Measurements from ENCODE around the gene TNKS2.

TNKS2 gene

GRCh38 chr10:91774571-91774970 lies 23.7 kb upstream of the TNKS2 start:
- H3K27ac ChIP-seq (ENCODE audit: low read length, poor library complexity, severe bottlenecking), result no peak overlapping the region
- H2BK5ac ChIP-seq (ENCODE audit: low read depth, low read length, poor library complexity, severe bottlenecking), result no peak overlapping the region
- no peak for DNase-seq
- no peak overlapping the region for H3K23ac ChIP-seq (ENCODE audit: low read length in 2 of 2)
- no peak overlapping the region for H2BK15ac ChIP-seq (ENCODE audit: low read depth, poor library complexity, severe bottlenecking)
- no peak overlapping the region for H2BK120ac ChIP-seq (ENCODE audit: low read depth, low read length)
- H3K9me3 ChIP-seq (ENCODE audit: control insufficient read depth, low read length), result no peaks in the 10 kb centered on the region
- WGBS, result 94% methylated on average over 2 of the region's 2 CpGs
- no peaks in the 10 kb centered on the region for H3K79me1 ChIP-seq (replicated peaks; ENCODE audit: low read length, poor library complexity, severe bottlenecking)
- H3K14ac ChIP-seq (ENCODE audit: low read length in 2 of 2), result no peak overlapping the region
- no peak overlapping the region for H3K4me2 ChIP-seq (ENCODE audit: low read length, poor library complexity, severe bottlenecking)
- no peak overlapping the region for H3K18ac ChIP-seq (ENCODE audit: low read depth in 1 of 2, low read length in 2 of 2)
- no peak overlapping the region for H3K4me3 ChIP-seq (ENCODE audit: insufficient read depth in 1 of 2, low read depth in 1 of 2, low read length in 2 of 2)
- H3K27me3 ChIP-seq (ENCODE audit: control insufficient read depth in 1 of 2, insufficient read depth in 1 of 2, low read length in 2 of 2), result no peaks in the 10 kb centered on the region
- H3K4ac ChIP-seq (ENCODE audit: low read depth in 1 of 2, low read length in 2 of 2), result no peak overlapping the region
- H3K9ac ChIP-seq (ENCODE audit: low read length), result no peak overlapping the region
- H3K36me3 ChIP-seq (ENCODE audit: control insufficient read depth in 1 of 2, insufficient read depth in 2 of 2, low read depth in 1 of 2, low read length in 2 of 2), result no peaks in the 10 kb centered on the region
- no peak overlapping the region for H4K8ac ChIP-seq (ENCODE audit: low read length)
- no peaks in the 10 kb centered on the region for H3K4me1 ChIP-seq (ENCODE audit: control insufficient read depth, insufficient read depth, low read depth, low read length)
- no peak overlapping the region for H2AFZ ChIP-seq (ENCODE audit: low read depth, low read length)
- no peak overlapping the region for H2AK5ac ChIP-seq (ENCODE audit: low read length, severe bottlenecking)
- no peak overlapping the region for H2BK12ac ChIP-seq (ENCODE audit: low read length in 2 of 2)
- no peak overlapping the region for H4K91ac ChIP-seq (ENCODE audit: low read length)

- no peak overlapping the region for H2BK15ac ChIP-seq (ENCODE audit: low read depth, poor library complexity, severe bottlenecking)
- H2BK12ac ChIP-seq (ENCODE audit: low read length in 2 of 2), result no peak overlapping the region
- no peaks in the 10 kb centered on the region for H3K9me3 ChIP-seq (ENCODE audit: control insufficient read depth, low read length)
- no peak overlapping the region for H3K4me3 ChIP-seq (ENCODE audit: insufficient read depth in 1 of 2, low read depth in 1 of 2, low read length in 2 of 2)
- no peak overlapping the region for H4K8ac ChIP-seq (ENCODE audit: low read length)
- no peaks in the 10 kb centered on the region for H3K4me1 ChIP-seq (ENCODE audit: control insufficient read depth, insufficient read depth, low read depth, low read length)
- H2BK120ac ChIP-seq (ENCODE audit: low read depth, low read length), result no peak overlapping the region
- no peak overlapping the region for H2AFZ ChIP-seq (ENCODE audit: low read depth, low read length)
- H3K4me2 ChIP-seq (ENCODE audit: low read length, poor library complexity, severe bottlenecking), result no peak overlapping the region
- DNase-seq, result no peak
- no peak overlapping the region for H3K27ac ChIP-seq (ENCODE audit: low read length, poor library complexity, severe bottlenecking)
- H3K4ac ChIP-seq (ENCODE audit: low read depth in 1 of 2, low read length in 2 of 2), result no peak overlapping the region
- H4K91ac ChIP-seq (ENCODE audit: low read length), result no peak overlapping the region
- no peaks in the 10 kb centered on the region for H3K36me3 ChIP-seq (ENCODE audit: control insufficient read depth in 1 of 2, insufficient read depth in 2 of 2, low read depth in 1 of 2, low read length in 2 of 2)
- no peak overlapping the region for H2BK5ac ChIP-seq (ENCODE audit: low read depth, low read length, poor library complexity, severe bottlenecking)
- H3K27me3 ChIP-seq (ENCODE audit: control insufficient read depth in 1 of 2, insufficient read depth in 1 of 2, low read length in 2 of 2), result no peaks in the 10 kb centered on the region
- no peak overlapping the region for H2AK5ac ChIP-seq (ENCODE audit: low read length, severe bottlenecking)
- H3K14ac ChIP-seq (ENCODE audit: low read length in 2 of 2), result no peak overlapping the region
- H3K23ac ChIP-seq (ENCODE audit: low read length in 2 of 2), result no peak overlapping the region
- no peak overlapping the region for H3K18ac ChIP-seq (ENCODE audit: low read depth in 1 of 2, low read length in 2 of 2)
- H3K79me1 ChIP-seq (replicated peaks; ENCODE audit: low read length, poor library complexity, severe bottlenecking), result no peaks in the 10 kb centered on the region
- WGBS, result 55% methylated on average over 1 of the region's 2 CpGs
- no peak overlapping the region for H3K9ac ChIP-seq (ENCODE audit: low read length)
These were observed 22.5 kb upstream of the TNKS2 start for GRCh38 chr10:91775731-91776130.

GRCh38 chr10:91776266-91776665 lies 22.0 kb upstream of the TNKS2 start:
- no peak for DNase-seq
- no peak overlapping the region for H3K18ac ChIP-seq (ENCODE audit: low read depth in 1 of 2, low read length in 2 of 2)
- H3K23ac ChIP-seq (ENCODE audit: low read length in 2 of 2), result no peak overlapping the region
- no peaks in the 10 kb centered on the region for H3K27me3 ChIP-seq (ENCODE audit: control insufficient read depth in 1 of 2, insufficient read depth in 1 of 2, low read length in 2 of 2)
- H2BK120ac ChIP-seq (ENCODE audit: low read depth, low read length), result no peak overlapping the region
- no peaks in the 10 kb centered on the region for H3K79me1 ChIP-seq (replicated peaks; ENCODE audit: low read length, poor library complexity, severe bottlenecking)
- no peak overlapping the region for H3K14ac ChIP-seq (ENCODE audit: low read length in 2 of 2)
- no peak overlapping the region for H3K4ac ChIP-seq (ENCODE audit: low read depth in 1 of 2, low read length in 2 of 2)
- H3K4me2 ChIP-seq (ENCODE audit: low read length, poor library complexity, severe bottlenecking), result no peak overlapping the region
- H3K9me3 ChIP-seq (ENCODE audit: control insufficient read depth, low read length), result no peaks in the 10 kb centered on the region
- no peak overlapping the region for H2AFZ ChIP-seq (ENCODE audit: low read depth, low read length)
- no peak overlapping the region for H2BK12ac ChIP-seq (ENCODE audit: low read length in 2 of 2)
- no peak overlapping the region for H4K91ac ChIP-seq (ENCODE audit: low read length)
- H3K4me3 ChIP-seq (ENCODE audit: insufficient read depth in 1 of 2, low read depth in 1 of 2, low read length in 2 of 2), result no peak overlapping the region
- H4K8ac ChIP-seq (ENCODE audit: low read length), result no peak overlapping the region
- H3K36me3 ChIP-seq (ENCODE audit: control insufficient read depth in 1 of 2, insufficient read depth in 2 of 2, low read depth in 1 of 2, low read length in 2 of 2), result no peaks in the 10 kb centered on the region
- H2BK15ac ChIP-seq (ENCODE audit: low read depth, poor library complexity, severe bottlenecking), result no peak overlapping the region
- H3K4me1 ChIP-seq (ENCODE audit: control insufficient read depth, insufficient read depth, low read depth, low read length), result no peaks in the 10 kb centered on the region
- H2AK5ac ChIP-seq (ENCODE audit: low read length, severe bottlenecking), result no peak overlapping the region
- H2BK5ac ChIP-seq (ENCODE audit: low read depth, low read length, poor library complexity, severe bottlenecking), result no peak overlapping the region
- 91% methylated on average over 2 of the region's 3 CpGs for WGBS
- no peak overlapping the region for H3K9ac ChIP-seq (ENCODE audit: low read length)
- H3K27ac ChIP-seq (ENCODE audit: low read length, poor library complexity, severe bottlenecking), result no peak overlapping the region

- H4K91ac ChIP-seq (ENCODE audit: low read length), result no peak overlapping the region
- H3K18ac ChIP-seq (ENCODE audit: low read depth in 1 of 2, low read length in 2 of 2), result no peak overlapping the region
- no peak overlapping the region for H2AK5ac ChIP-seq (ENCODE audit: low read length, severe bottlenecking)
- H2BK12ac ChIP-seq (ENCODE audit: low read length in 2 of 2), result no peak overlapping the region
- H3K36me3 ChIP-seq (ENCODE audit: control insufficient read depth in 1 of 2, insufficient read depth in 2 of 2, low read depth in 1 of 2, low read length in 2 of 2), result no peaks in the 10 kb centered on the region
- no peak overlapping the region for H2BK15ac ChIP-seq (ENCODE audit: low read depth, poor library complexity, severe bottlenecking)
- H3K4ac ChIP-seq (ENCODE audit: low read depth in 1 of 2, low read length in 2 of 2), result no peak overlapping the region
- no peak overlapping the region for H3K4me2 ChIP-seq (ENCODE audit: low read length, poor library complexity, severe bottlenecking)
- H3K14ac ChIP-seq (ENCODE audit: low read length in 2 of 2), result no peak overlapping the region
- DNase-seq, result no peak
- no peak overlapping the region for H3K23ac ChIP-seq (ENCODE audit: low read length in 2 of 2)
- no peak overlapping the region for H4K8ac ChIP-seq (ENCODE audit: low read length)
- no peak overlapping the region for H2BK120ac ChIP-seq (ENCODE audit: low read depth, low read length)
- no peaks in the 10 kb centered on the region for H3K79me1 ChIP-seq (replicated peaks; ENCODE audit: low read length, poor library complexity, severe bottlenecking)
- H3K4me1 ChIP-seq (ENCODE audit: control insufficient read depth, insufficient read depth, low read depth, low read length), result no peaks in the 10 kb centered on the region
- no peaks in the 10 kb centered on the region for H3K9me3 ChIP-seq (ENCODE audit: control insufficient read depth, low read length)
- H2AFZ ChIP-seq (ENCODE audit: low read depth, low read length), result no peak overlapping the region
- no peak overlapping the region for H3K4me3 ChIP-seq (ENCODE audit: insufficient read depth in 1 of 2, low read depth in 1 of 2, low read length in 2 of 2)
- H3K9ac ChIP-seq (ENCODE audit: low read length), result no peak overlapping the region
- H3K27me3 ChIP-seq (ENCODE audit: control insufficient read depth in 1 of 2, insufficient read depth in 1 of 2, low read length in 2 of 2), result no peaks in the 10 kb centered on the region
- WGBS, result 63% methylated on average over 1 of the region's 1 CpG
- no peak overlapping the region for H2BK5ac ChIP-seq (ENCODE audit: low read depth, low read length, poor library complexity, severe bottlenecking)
- no peak overlapping the region for H3K27ac ChIP-seq (ENCODE audit: low read length, poor library complexity, severe bottlenecking)
These were observed 19.7 kb upstream of the TNKS2 start for GRCh38 chr10:91778485-91778884.

Measured in mesenchymal stem cell (in vitro differentiated cells and primary cell).